Testis (tissue), 2 donors: Measurements from ENCODE around the gene PRDM2.

Source experiments
- CTCF ChIP-seq, 3 experiments: fragments of 450-650 bp in 2 of 3; fragments of 200-600 bp in 1 of 3; sonication (generic) in 1 of 3; IDR thresholded peaks; one replicate each; pipeline ENCODE4 v1.5.1; 2016 to 2019; ENCODE audit warnings: antibody characterized with exemption in 3 of 3, mild to moderate bottlenecking in 2 of 3, moderate library complexity in 1 of 3
- POLR2A ChIP-seq: fragments of 450-650 bp; IDR thresholded peaks from one replicate; pipeline ENCODE4 v1.6.1; 2017; ENCODE audit warnings: antibody characterized with exemption, mild to moderate bottlenecking, moderate library complexity

GRCh38 chr1:13825033-13825432 lies 125.0 kb downstream of the PRDM2 start:
- TF ChIP-seq POLR2A, result no peak
- no peak for TF ChIP-seq CTCF (IDR thresholded peaks at IDR 0.05)
